ENCODE measurements around the gene PIK3R2. TPM values are rescaled to one million over a fixed set of nuclear protein-coding genes. Genes with fewer than 3 reads are reported as not detected.

The PIK3R2 gene
- total RNA-seq (2022; extraction: Qiagen RNA extraction): 2.0 to 12.5 TPM (median 9.4 TPM) in 5 replicates

GRCh38 chr19:18152817-18153555, at the start of gene PIK3R2:
Gene PIK3R2 (plus strand): TSS chr19:18153163. CDS start chr19:18155880, 2,717 bp downstream.

DNA sequence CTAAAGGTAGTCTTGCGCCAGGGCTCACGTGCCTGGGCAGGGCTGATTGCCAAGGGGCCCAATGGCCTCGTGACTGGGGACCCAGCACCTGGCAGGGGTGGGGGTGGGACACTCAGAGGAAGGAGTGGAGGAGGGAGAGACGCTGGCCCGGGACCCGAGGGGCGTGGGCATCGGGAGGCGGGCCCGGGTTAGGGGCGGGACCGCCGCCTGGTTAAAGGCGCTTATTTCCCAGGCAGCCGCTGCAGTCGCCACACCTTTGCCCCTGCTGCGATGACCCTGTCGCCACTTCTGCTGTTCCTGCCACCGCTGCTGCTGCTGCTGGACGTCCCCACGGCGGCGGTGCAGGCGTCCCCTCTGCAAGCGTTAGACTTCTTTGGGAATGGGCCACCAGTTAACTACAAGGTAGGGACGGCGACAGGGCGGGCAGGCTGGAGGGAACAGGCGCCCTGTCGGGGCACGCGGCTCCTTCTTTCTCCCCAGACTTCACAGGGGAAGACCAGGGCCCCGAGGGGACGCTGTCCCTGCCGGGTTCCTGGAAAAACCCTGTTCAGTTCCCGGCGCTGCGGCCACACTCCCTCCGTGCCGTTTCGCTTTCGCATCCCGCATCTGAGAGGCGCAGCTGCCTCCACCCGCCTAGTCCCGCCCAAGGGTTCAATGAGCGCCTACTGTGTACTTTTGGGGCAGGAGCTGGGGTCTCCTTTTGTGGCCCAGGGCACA, 20.8 kb downstream of the PIK3R2 start, which contains the start of gene IFI30:
IFI30 (plus strand) TSS at position 242 of the 717 bp plus-strand sequence; CDS start at position 271, 29 bp downstream.

DNA sequence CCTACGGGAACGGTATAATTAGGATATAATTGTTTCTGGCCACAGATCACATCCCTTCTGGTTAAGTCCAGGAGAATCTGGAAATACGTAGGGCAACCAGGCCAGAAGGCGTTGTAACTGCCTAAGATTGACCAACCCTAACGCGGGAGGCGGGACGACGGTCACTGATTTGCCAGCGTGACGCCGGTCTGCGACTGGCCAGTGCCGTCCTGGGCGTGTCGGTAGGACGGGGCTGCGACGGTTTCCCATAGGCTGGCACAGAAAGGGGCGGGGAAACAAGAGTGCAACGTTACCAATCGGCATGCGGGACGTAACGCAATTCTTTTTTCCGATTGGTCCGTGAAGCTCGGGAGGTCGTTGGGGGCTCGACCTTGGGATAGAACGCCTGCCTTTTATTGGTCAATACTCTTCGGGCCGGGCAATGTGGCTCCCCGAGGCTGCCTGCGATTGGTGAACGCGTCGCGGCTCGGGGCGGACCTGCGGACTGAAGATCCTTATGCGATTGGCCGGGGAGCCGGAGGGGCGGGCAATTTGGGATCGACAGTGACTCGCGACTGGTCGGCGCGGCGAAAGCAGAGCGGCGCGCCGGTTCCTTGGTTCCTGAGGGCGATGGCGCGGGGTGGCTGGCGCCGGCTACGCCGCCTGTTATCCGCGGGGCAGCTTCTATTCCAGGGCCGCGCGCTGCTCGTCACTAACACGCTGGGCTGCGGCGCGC, 39.9 kb downstream of the PIK3R2 start, which contains the start of gene MPV17L2:
MPV17L2 (plus strand) TSS at position 546 of the 715 bp plus-strand sequence; CDS start at position 610, 64 bp downstream.

GRCh38 chr19:18203863-18204393, 51.0 kb downstream of the PIK3R2 start, which contains the start of gene RAB3A:
Gene RAB3A (minus strand): TSS chr19:18204042. CDS start chr19:18202740, 1,302 bp downstream.

Other genes starting within 250 kb of the PIK3R2 start
- 102 to 123 TPM (median 110 TPM) in 5 replicates for gene CCDC124, start 220.1 kb upstream of the PIK3R2 start, total RNA-seq (2022; extraction: Qiagen RNA extraction)
- gene KCNN1, start 186.1 kb upstream of the PIK3R2 start, total RNA-seq (2022; extraction: Qiagen RNA extraction): 0.23 to 1.6 TPM (median 0.94 TPM) in 5 replicates
- 48.2 to 65.6 TPM (median 62.1 TPM) in 5 replicates for gene ARRDC2, start 145.0 kb upstream of the PIK3R2 start, total RNA-seq (2022; extraction: Qiagen RNA extraction)
- gene IL12RB1, start 66.2 kb upstream of the PIK3R2 start, total RNA-seq (2022; extraction: Qiagen RNA extraction): not detected in 5 replicates
- 1.4 to 3.0 TPM (median 2.5 TPM) in 5 replicates for gene MAST3, start 55.4 kb upstream of the PIK3R2 start, total RNA-seq (2022; extraction: Qiagen RNA extraction)
- gene IFI30, start 20.6 kb downstream of the PIK3R2 start, total RNA-seq (2022; extraction: Qiagen RNA extraction): 8.2 to 17.6 TPM (median 12.3 TPM) in 5 replicates
- 9.3 to 12.5 TPM (median 10.6 TPM) in 5 replicates for gene MPV17L2, start 40.1 kb downstream of the PIK3R2 start, total RNA-seq (2022; extraction: Qiagen RNA extraction)
- 0.64 to 0.93 TPM (median 0.65 TPM) in 5 replicates for gene RAB3A, start 50.9 kb downstream of the PIK3R2 start, total RNA-seq (2022; extraction: Qiagen RNA extraction)
- gene PDE4C, start 73.3 kb downstream of the PIK3R2 start, total RNA-seq (2022; extraction: Qiagen RNA extraction): 0.09 to 0.48 TPM (median 0.24 TPM) in 4 of 5 replicates, not detected in the other
- gene IQCN, start 121.3 kb downstream of the PIK3R2 start, total RNA-seq (2022; extraction: Qiagen RNA extraction): 0.53 to 1.2 TPM (median 0.91 TPM) in 5 replicates
- 18.2 to 45.8 TPM (median 31.7 TPM) in 5 replicates for gene JUND, start 128.5 kb downstream of the PIK3R2 start, total RNA-seq (2022; extraction: Qiagen RNA extraction)
- gene LSM4, start 169.9 kb downstream of the PIK3R2 start, total RNA-seq (2022; extraction: Qiagen RNA extraction): 216 to 242 TPM (median 226 TPM) in 5 replicates
- 1.5 to 3.6 TPM (median 2.9 TPM) in 5 replicates for gene PGPEP1, start 187.4 kb downstream of the PIK3R2 start, total RNA-seq (2022; extraction: Qiagen RNA extraction)
- 9.5 to 22.1 TPM (median 15.2 TPM) in 5 replicates for gene GDF15, start 233.0 kb downstream of the PIK3R2 start, total RNA-seq (2022; extraction: Qiagen RNA extraction)
- gene LRRC25, start 244.5 kb downstream of the PIK3R2 start, total RNA-seq (2022; extraction: Qiagen RNA extraction): 0.11 TPM in 1 of 5 replicates, not detected in the others